HG02763 (cell line): ENCODE results near the gene ASIC4.

Experiments
- ATAC-seq: cut with Tn5 transposase; IDR thresholded peaks from one replicate; pipeline ENCODE4 v1.9.1; 2021; ENCODE audit warnings: mild to moderate bottlenecking, moderate library complexity; ENCODE audit not compliant: unreplicated experiment

ASIC4 gene

GRCh38 chr2:219532378-219532649 is 18.0 kb downstream of the ASIC4 start:
- no peak for ATAC-seq

GRCh38 chr2:219533930-219534661 is 19.8 kb downstream of the ASIC4 start:
- no peak for ATAC-seq

GRCh38 chr2:219536425-219536824 is 22.1 kb downstream of the ASIC4 start:
- ATAC-seq, result no peak

GRCh38 chr2:219536967-219537366 is 22.7 kb downstream of the ASIC4 start:
- ATAC-seq, result no peak

DNA sequence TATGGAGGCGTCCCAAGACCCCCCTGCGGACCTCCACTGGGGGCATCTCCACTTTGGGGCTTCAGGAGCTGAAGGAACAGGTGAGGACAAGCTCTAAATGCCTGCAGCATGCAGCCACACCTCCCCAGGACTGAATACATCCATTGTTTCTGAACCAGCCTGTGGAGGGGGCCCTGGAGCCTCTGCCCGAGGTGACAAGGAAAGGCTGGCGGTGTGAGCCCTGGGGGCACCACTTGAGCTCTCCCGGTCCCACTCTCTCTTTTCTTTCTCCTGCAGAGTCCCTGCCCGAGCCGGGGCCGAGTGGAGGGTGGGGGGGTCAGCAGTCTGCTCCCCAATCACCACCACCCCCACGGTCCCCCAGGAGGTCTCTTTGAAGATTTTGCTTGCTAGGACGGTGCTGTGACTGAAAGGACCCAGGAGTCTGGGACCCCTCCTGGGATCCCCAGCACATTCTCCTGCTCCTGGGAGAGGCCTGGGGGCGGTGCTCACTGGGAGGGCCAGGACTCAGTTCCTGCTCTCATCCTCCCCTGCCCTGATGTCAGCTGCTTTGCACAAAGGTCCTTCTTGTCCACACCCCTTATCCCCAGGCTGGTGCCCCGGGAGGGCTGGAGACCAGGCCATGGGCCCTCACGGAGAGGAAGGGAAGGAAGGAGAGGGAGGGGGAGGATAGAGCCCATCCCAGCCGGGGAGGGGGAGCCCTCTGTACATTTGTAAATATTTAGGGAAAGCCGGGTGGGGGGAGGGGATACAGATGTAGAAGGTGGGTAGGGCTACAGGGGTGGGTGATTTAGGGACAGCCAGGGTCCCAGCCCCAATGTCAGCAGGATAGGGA is 23.6 kb downstream of the ASIC4 start:
- ATAC-seq, result no peak

DNA sequence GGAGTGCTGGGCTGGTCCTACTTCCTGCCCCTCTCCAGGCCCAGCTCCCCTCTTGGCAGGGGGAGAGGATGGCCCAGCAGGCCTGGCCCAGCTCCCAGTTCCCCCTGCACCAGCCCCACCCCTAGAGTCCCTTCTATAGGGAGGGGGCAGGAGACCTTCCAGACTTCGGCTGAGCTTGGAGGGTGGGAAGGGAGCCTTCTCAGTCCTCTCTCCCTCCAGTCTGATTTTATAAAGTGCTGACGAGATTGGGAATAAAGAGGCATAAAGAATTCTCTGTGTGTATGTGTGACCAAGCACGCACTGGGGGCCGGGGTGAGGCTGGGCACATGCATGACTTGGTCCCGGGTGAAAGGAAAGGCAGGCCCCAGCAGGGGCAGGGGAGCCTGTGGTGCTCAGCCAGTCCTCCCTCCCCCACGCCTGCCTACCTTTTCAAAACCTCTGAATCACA is 24.2 kb downstream of the ASIC4 start:
- ATAC-seq, result no peak

DNA sequence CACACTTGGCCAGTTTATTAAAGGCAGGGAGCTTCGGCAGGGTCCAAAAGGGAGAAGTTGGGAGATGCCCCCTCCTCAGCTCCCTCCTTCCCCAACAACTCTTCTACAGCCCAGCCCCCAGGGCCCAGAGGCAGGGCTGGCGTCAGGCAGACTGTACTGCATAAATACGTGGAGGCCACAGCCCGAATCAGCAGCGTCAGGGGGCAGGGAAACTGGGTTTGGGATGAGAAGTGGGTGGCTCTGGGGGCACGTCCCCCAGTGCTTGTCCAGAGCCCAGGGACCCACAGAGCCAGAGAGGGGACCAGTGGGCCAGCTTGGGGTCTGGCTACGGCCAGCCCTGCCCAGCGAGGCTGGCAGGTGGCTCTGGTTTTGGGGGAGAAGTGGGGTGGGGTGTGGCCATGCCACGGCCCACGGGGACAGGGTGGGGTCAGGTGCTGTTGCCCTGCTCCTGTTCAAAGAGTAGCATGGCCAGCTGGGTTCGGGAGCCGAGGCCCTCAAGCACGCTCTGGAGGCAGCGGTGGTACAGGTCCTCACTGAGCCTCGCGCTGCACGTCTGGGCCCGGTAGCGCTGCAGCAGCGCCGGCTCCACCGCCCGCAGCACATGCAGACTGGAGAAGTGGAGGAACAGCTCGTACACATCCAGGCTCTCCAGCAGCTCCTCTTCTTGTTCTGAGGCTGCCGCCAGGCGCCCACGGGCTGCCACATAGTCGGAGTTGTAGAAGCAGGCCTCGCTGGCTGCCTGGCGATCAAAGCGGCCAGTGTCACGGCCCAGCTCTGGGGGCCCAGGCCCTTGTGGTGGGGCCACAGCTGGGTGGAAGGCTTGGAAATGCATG is 24.9 kb downstream of the ASIC4 start:
- no peak for ATAC-seq

DNA sequence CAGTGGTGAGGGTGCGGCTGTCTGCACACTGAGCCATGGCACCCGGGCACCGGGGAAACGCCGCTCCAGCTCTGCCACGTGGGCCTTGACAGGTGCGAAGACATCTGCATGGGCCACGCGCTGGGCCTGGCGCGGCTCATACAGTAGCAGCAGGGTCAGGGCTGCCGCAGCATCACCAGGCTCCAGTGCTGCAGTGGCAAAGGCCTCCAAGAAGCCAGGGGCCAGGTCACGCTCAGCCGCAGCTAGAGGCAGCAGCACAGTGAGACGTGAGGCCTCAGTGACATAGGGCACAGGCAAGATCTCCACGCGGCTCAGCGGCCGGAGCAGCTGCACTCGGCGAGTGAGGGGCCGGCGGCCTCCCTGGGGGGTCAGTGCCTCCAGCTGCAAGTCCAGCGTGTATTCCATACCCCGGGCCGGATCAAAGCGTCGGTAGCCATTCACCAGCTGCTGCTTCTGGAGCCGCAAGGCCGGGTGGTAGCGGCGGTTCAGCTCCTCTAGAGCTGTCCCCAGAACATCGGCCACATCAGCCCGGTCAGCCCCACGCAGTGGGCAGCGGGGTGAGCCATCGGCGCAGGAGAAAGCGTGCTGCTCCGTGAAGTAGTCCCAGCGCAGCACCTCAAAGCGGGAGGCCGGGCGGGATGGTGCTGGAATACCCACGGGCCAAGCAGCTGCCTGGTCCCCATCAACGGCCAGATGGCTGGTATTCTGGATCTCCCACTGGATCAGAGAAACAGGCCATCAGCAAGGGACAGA is 25.8 kb downstream of the ASIC4 start:
- ATAC-seq, result no peak

DNA sequence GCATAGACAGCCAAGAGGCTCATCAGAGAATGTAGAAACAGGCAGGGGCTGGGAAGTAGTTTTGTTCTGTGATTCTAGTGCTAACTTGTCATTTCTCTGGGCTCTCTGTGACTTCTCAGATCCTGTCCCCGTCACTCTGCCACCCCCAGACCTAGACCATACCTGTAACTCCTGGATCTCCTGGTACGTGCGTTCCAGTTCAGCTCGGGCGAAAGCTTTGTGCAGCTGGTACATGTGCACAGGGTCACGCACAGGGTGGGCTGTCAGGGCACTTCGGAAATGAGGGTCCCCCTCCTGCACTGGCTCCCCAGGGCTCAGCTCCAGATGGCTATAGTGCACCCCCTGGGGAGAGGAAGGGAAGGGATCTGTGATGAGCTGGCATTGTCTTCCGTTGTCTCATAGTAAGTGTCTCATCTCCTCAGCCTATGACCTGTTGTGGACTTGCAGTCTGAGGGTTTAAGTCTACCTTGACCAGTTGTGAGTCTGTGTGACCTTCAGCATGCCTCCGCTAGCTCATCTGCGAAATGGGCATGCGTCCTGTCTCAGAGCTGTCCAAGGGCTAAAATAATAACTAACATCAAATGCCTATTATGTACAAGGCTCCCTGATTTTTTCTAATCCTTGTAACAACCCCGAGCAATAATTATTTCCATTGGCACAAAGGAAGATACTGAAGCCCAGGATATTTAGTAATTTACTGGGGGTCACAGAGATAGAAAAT is 26.7 kb downstream of the ASIC4 start:
- ATAC-seq, result no peak

- peak; percentile 43 for ATAC-seq
Observed at GRCh38 chr2:219541611-219542180, 27.4 kb downstream of the ASIC4 start.

GRCh38 chr2:219542931-219543595 is 28.8 kb downstream of the ASIC4 start:
- peak; percentile 25 for ATAC-seq

DNA sequence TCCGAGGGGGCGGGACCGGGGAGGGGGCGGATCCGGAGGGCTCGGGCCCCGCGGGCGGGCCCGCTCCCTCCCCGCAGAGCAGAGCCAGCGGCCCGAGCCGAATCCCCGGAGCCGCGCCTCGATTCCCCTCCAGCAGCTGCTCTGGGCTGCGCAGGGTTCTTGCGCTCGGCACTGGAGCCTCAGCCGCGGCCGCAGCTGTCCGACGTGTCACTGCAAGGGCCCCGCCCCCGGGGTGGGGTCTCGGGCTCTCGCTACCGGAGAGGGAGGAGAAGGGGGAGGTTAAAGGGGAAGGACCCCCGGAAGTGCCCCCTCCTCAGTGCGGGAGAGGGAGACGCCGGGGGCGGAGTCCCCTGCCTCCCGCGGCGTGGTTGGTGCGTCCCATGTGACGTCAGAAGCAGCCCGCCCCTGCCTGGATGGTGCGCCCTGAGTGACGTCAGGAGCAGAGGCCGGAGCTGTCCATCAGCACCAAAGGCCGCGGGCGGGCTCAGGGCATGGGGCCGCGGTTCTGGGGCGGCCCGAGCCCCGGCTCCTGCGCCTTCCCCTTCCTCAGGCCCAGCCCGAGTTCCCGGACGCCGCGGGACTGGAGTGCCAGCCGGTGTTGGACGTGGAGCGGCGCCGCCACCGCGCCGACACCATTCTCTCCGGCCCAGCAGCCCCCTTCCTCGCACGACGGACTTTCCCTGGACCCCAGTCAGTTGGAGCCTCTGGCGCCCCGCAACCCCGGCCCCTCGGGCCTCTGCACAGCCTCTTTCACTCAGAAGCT is 29.5 kb downstream of the ASIC4 start, which contains the start of the genes CHPF and TMEM198:
CHPF (minus strand) TSS at position 214 of the 763 bp plus-strand sequence. CDS start 271 bp downstream, outside the sequence.
TMEM198 (plus strand) TSS at position 433 of the 763 bp plus-strand sequence. CDS start 700 bp downstream, outside the sequence.
- peak; percentile 80 for ATAC-seq

DNA sequence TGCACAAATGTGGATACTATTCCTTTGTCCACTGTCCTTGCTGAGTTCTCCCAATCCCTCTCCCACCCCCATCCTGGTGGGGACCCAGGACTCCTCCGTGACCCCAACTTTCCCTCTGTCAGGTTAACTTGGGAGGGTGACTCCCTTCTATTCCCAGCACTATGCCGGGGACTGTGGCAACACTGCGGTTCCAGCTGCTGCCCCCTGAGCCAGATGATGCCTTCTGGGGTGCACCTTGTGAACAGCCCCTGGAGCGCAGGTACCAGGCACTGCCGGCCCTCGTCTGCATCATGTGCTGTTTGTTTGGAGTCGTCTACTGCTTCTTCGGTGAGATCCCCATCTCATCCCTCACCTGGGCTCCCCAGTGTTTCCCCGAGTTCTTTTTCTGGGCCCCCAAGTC is 30.3 kb downstream of the ASIC4 start:
- no peak for ATAC-seq

- ATAC-seq, result no peak
Observed at GRCh38 chr2:219545295-219545942, 31.1 kb downstream of the ASIC4 start.

DNA sequence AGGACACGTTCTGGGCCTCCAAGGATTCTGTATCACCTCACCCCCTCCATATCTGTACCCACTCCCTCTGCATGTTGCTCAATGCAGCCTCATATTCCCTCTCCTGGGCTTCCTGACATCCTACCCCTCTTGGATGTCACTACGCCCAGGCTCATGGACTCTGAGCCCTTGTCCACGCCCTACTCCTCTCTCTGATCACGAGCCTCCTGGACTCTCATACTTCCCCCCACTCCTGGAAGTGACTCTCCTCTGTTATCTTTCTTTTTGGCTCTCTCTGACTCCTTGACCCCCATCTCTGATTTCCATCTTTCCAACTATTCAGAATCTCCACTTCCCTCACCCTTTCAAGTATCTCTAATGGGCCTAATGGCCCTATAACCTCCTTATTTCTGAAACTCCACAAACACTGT is 31.7 kb downstream of the ASIC4 start:
- ATAC-seq, result no peak

DNA sequence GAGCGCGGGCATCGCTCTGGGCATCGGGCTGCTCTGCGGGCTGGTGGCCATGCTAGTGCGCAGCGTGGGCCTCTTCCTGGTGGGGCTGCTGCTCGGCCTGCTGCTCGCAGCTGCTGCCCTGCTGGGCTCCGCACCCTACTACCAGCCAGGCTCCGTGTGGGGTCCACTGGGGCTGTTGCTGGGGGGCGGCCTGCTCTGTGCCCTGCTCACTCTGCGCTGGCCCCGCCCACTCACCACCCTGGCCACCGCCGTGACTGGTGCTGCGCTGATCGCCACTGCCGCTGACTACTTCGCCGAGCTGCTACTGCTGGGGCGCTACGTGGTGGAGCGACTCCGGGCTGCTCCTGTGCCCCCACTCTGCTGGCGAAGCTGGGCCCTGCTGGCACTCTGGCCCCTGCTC is 33.3 kb downstream of the ASIC4 start:
- no peak for ATAC-seq

DNA sequence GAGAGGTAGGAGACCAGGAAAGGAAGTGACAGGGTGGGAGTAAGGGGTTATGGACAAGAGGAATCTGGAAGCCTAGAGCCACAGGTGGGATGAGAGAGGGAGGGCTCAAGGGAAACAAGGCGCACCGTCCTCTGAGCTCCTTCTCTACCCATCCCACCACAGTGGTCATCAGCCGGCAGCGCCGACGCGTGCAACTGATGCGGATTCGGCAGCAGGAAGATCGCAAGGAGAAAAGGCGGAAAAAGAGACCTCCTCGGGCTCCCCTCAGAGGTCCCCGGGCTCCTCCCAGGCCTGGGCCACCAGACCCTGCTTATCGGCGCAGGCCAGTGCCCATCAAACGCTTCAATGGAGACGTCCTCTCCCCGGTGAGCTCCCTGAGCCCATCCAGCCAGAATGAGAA is 34.7 kb downstream of the ASIC4 start:
- no peak for ATAC-seq

- ATAC-seq, result no peak
Observed at GRCh38 chr2:219549619-219550018, 35.3 kb downstream of the ASIC4 start.
